COLO668 (cell line): ENCODE results near the gene FBLN5.
A peak's percentile ranks its signal among the peaks of the same experiment; 100 is the strongest.
"Not testable (repeated sequence)": the region's sequence is repeated elsewhere in the genome, so short reads cannot be mapped to it uniquely, and the experiment has no call there.

ENCODE experiments used
- DNase-seq: peaks from one replicate; lab custom pipeline; 2025; ENCODE audit not compliant: unreplicated experiment; lab: John Stamatoyannopoulos, UW

Gene FBLN5

GRCh38 chr14:91866511-91867295, 80.8 kb downstream of the FBLN5 start:
- no peak for DNase-seq

GRCh38 chr14:91866061-91866460, 81.4 kb downstream of the FBLN5 start:
- no peak for DNase-seq

- DNase-seq: no peak
Measured at GRCh38 chr14:91862417-91862816, 85.1 kb downstream of the FBLN5 start.

- no peak for DNase-seq
Measured at GRCh38 chr14:91861091-91861490, 86.4 kb downstream of the FBLN5 start.

GRCh38 chr14:91860238-91860637, 87.3 kb downstream of the FBLN5 start:
- DNase-seq: no peak

GRCh38 chr14:91858536-91859275, 88.8 kb downstream of the FBLN5 start:
- peak; percentile 17 for DNase-seq

GRCh38 chr14:91857614-91858013, 89.9 kb downstream of the FBLN5 start:
- no peak for DNase-seq

GRCh38 chr14:91854327-91854934, 93.1 kb downstream of the FBLN5 start:
- no peak for DNase-seq

- no peak for DNase-seq
Measured at GRCh38 chr14:91851563-91851962, 95.9 kb downstream of the FBLN5 start.

GRCh38 chr14:91848504-91849001, 98.9 kb downstream of the FBLN5 start:
- no peak for DNase-seq

GRCh38 chr14:91847693-91848092, 99.8 kb downstream of the FBLN5 start:
- no peak for DNase-seq

GRCh38 chr14:91845652-91846051, 101.8 kb downstream of the FBLN5 start:
- no peak for DNase-seq

- DNase-seq: not testable (repeated sequence)
Measured at GRCh38 chr14:91845056-91845455, 102.4 kb downstream of the FBLN5 start.

- no peak for DNase-seq
Measured at GRCh38 chr14:91844029-91844428, 103.5 kb downstream of the FBLN5 start.

- no peak for DNase-seq
Measured at GRCh38 chr14:91843437-91843836, 104.1 kb downstream of the FBLN5 start.

- DNase-seq: no peak
Measured at GRCh38 chr14:91841065-91841464, 106.4 kb downstream of the FBLN5 start.

GRCh38 chr14:91839749-91840148, 107.7 kb downstream of the FBLN5 start:
- no peak for DNase-seq

GRCh38 chr14:91837076-91837475, 110.4 kb downstream of the FBLN5 start:
- no peak for DNase-seq

- DNase-seq: peak; percentile 95
Measured at GRCh38 chr14:91835920-91836843, 111.3 kb downstream of the FBLN5 start.

GRCh38 chr14:91835197-91835919, 112.1 kb downstream of the FBLN5 start:
- peak; percentile 53 for DNase-seq
